Measurements from ENCODE around the gene POLR2H. TPM values are rescaled to one million over a fixed set of nuclear protein-coding genes. Genes with fewer than 3 reads are reported as not detected.

The POLR2H gene
- total and polyA plus RNA-seq, 9 donors: 47.3 to 86.9 (median 60.6) TPM

- no peaks in the 10 kb centered on the region for H3K27me3 ChIP-seq
- intact Hi-C loops (cut with DNase I): loop anchor here in 1 of 4 donors (10.0 kb wide), 1 partner anchor 141 kb away; the partner anchor contains the start of gene ABCF3
- H3K9me3 ChIP-seq: no peaks in the 10 kb centered on the region
- peaks cover 3% of the 10 kb centered on the region for H3K36me3 ChIP-seq
- WGBS, 3 donors: 61 to 74% (median 71%) methylated on average over 6 of the region's 6 CpGs
- no peak overlapping the region for H3K4me3 ChIP-seq
- TF ChIP-seq POLR2A (IDR thresholded peaks at IDR 0.05) (no peak), CTCF (IDR thresholded peaks at IDR 0.05) (no peak), EP300 (IDR thresholded peaks at IDR 0.05) (no peak)
- no peak for DNase-seq
- peaks cover 2% of the 10 kb centered on the region for H3K4me1 ChIP-seq (ENCODE audit: insufficient read depth)
- no peak overlapping the region for H3K27ac ChIP-seq
These were observed 35.7 kb upstream of the POLR2H start for GRCh38 chr3:184325715-184326369.

- no peak for TF ChIP-seq POLR2A (IDR thresholded peaks at IDR 0.05)
- no peak for TF ChIP-seq CTCF (IDR thresholded peaks at IDR 0.05)
- no peak for TF ChIP-seq EP300 (IDR thresholded peaks at IDR 0.05)
- Histone ChIP-seq H3K9me3 (no peaks in the 10 kb centered on the region), H3K4me1 (ENCODE audit: insufficient read depth) (no peaks in the 10 kb centered on the region), H3K27ac (no peak overlapping the region), H3K4me3 (no peak overlapping the region), H3K36me3 (no peaks in the 10 kb centered on the region), H3K27me3 (no peaks in the 10 kb centered on the region)
- intact Hi-C loops (cut with DNase I): loop anchor here in 1 of 4 donors (10.0 kb wide), 1 partner anchor 142 kb away; the partner anchor contains the start of gene ABCF3
- WGBS, 3 donors: 90 to 93% (median 91%) methylated on average over 21 of the region's 21 CpGs
- DNase-seq: no peak
These were observed 34.3 kb upstream of the POLR2H start for GRCh38 chr3:184327171-184327570.

- H3K9me3 ChIP-seq: no peaks in the 10 kb centered on the region
- no peaks in the 10 kb centered on the region for H3K27me3 ChIP-seq
- no peak overlapping the region for H3K27ac ChIP-seq
These were observed 33.0 kb upstream of the POLR2H start for GRCh38 chr3:184328516-184328915.

GRCh38 chr3:184332370-184333090 lies 29.0 kb upstream of the POLR2H start:
- H3K36me3 ChIP-seq: no peaks in the 10 kb centered on the region
- no peak overlapping the region for H3K27ac ChIP-seq
- no peak for TF ChIP-seq EP300 (IDR thresholded peaks at IDR 0.05)
- TF ChIP-seq POLR2A (IDR thresholded peaks at IDR 0.05): no peak
- TF ChIP-seq CTCF (IDR thresholded peaks at IDR 0.05): no peak
- intact Hi-C loops (cut with DNase I): no loop called here
- peaks cover 7% of the 10 kb centered on the region for H3K4me1 ChIP-seq (ENCODE audit: insufficient read depth)
- DNase-seq: no peak
- H3K4me3 ChIP-seq: no peak overlapping the region
- no peaks in the 10 kb centered on the region for H3K9me3 ChIP-seq
- WGBS, 3 donors: 48 to 62% (median 53%) methylated on average over 10 of the region's 10 CpGs
- no peaks in the 10 kb centered on the region for H3K27me3 ChIP-seq

More at GRCh38 chr3:184328516-184328915, 33.0 kb upstream of the POLR2H start:
- intact Hi-C loops (cut with DNase I): loop anchor here in 1 of 4 donors (10.0 kb wide), 1 partner anchor 144 kb away; the partner anchor contains the start of gene ABCF3
- Histone ChIP-seq H3K4me1 (ENCODE audit: insufficient read depth) (no peaks in the 10 kb centered on the region), H3K4me3 (no peak overlapping the region), H3K36me3 (no peaks in the 10 kb centered on the region)
- DNase-seq: no peak
- 48 to 65% (median 59%) methylated on average over 3 of the region's 3 CpGs for WGBS, 3 donors
- TF ChIP-seq POLR2A (IDR thresholded peaks at IDR 0.05) (no peak), CTCF (IDR thresholded peaks at IDR 0.05) (no peak), EP300 (IDR thresholded peaks at IDR 0.05) (no peak)

Measured in ovary (tissue), 9 donors.